Neuronal stem cell (in vitro differentiated cells): ENCODE data around the gene HERC6. TPM values are rescaled to one million over a fixed set of nuclear protein-coding genes. Genes with fewer than 3 reads are reported as not detected.

ENCODE experiments used
- DNase-seq: peaks from one replicate; pipeline ENCODE4 v3.0.0-alpha.2; 2013; ENCODE audit warnings: low spot score
- H2AFZ ChIP-seq: one replicate; pipeline ENCODE4 v1.6.1; 2013; ENCODE audit warnings: mild to moderate bottlenecking, low read length, inconsistent platforms
- H2AK5ac ChIP-seq: 2 replicates; pipeline ENCODE4 v1.6.1; 2013; ENCODE audit warnings: low read depth, mild to moderate bottlenecking, inconsistent platforms, low read length, moderate library complexity, mixed read lengths
- H2BK120ac ChIP-seq: 2 replicates; pipeline ENCODE4 v1.6.1; 2013; ENCODE audit warnings: low read depth, mild to moderate bottlenecking, inconsistent platforms, low read length, moderate library complexity, mixed read lengths
- H2BK12ac ChIP-seq: one replicate; pipeline ENCODE4 v1.6.1; 2013; ENCODE audit warnings: low read length, inconsistent platforms
- H2BK15ac ChIP-seq: 2 replicates; pipeline ENCODE4 v1.6.1; 2013; ENCODE audit warnings: mild to moderate bottlenecking, low read length, inconsistent platforms, mixed read lengths
- H2BK5ac ChIP-seq: one replicate; pipeline ENCODE4 v1.6.1; 2013; ENCODE audit warnings: inconsistent platforms, mild to moderate bottlenecking, low read length, moderate library complexity
- H3K14ac ChIP-seq: one replicate; pipeline ENCODE4 v1.6.1; 2013; ENCODE audit warnings: low read length, inconsistent platforms
- H3K18ac ChIP-seq: 2 replicates; pipeline ENCODE4 v1.6.1; 2013; ENCODE audit warnings: low read length, inconsistent platforms
- H3K23ac ChIP-seq: 2 replicates; pipeline ENCODE4 v1.6.1; 2013; ENCODE audit warnings: low read depth, mild to moderate bottlenecking, mixed read lengths, low read length, inconsistent platforms; ENCODE audit not compliant: poor library complexity
- H3K27ac ChIP-seq: replicated peaks from 3 replicates; pipeline ENCODE4 v1.5.1; 2013; ENCODE audit warnings: low read length, inconsistent platforms
- H3K27me3 ChIP-seq, 3 experiments: 2 replicates each; pipeline ENCODE4 v1.6.1; 2013; ENCODE audit warnings: low read length in 3 of 3, mild to moderate bottlenecking in 2 of 3, inconsistent platforms in 1 of 3, low read depth in 1 of 3, mixed read lengths in 1 of 3, moderate library complexity in 1 of 3; ENCODE audit not compliant: control insufficient read depth in 3 of 3, insufficient read depth in 3 of 3
- H3K36me3 ChIP-seq, 2 donors: replicated peaks in 1 of 2; 2 replicates each; pipeline ENCODE4 v1.6.1; 2013; ENCODE audit warnings: low read length in 2 of 2; ENCODE audit not compliant: control insufficient read depth in 2 of 2, insufficient read depth in 2 of 2
- H3K4ac ChIP-seq: 2 replicates; pipeline ENCODE4 v1.6.1; 2013; ENCODE audit warnings: inconsistent platforms, mild to moderate bottlenecking, low read length, moderate library complexity
- H3K4me1 ChIP-seq, 2 donors: 1 replicate in 1 of 2; 2 replicates in 1 of 2; pipeline ENCODE4 v1.6.1; 2013; ENCODE audit warnings: low read length in 2 of 2, low read depth in 1 of 2; ENCODE audit not compliant: control insufficient read depth in 2 of 2, insufficient read depth in 1 of 2
- H3K4me2 ChIP-seq: one replicate; pipeline ENCODE4 v1.6.1; 2013; ENCODE audit warnings: mild to moderate bottlenecking, low read length, inconsistent platforms; ENCODE audit not compliant: insufficient read depth, poor library complexity, severe bottlenecking
- H3K4me3 ChIP-seq, 2 donors: 2 replicates each; pipeline ENCODE4 v1.5.1; 2013; ENCODE audit warnings: low read length in 2 of 2, mild to moderate bottlenecking in 2 of 2, inconsistent platforms in 1 of 2, moderate library complexity in 1 of 2
- H3K79me1 ChIP-seq: one replicate; pipeline ENCODE4 v1.6.1; 2013; ENCODE audit warnings: low read depth, mild to moderate bottlenecking, inconsistent platforms, low read length, moderate library complexity
- H3K9ac ChIP-seq: one replicate; pipeline ENCODE4 v1.6.1; 2013; ENCODE audit warnings: mild to moderate bottlenecking, low read depth, low read length, inconsistent platforms; ENCODE audit not compliant: poor library complexity
- H3K9me3 ChIP-seq, 2 donors: replicated peaks in 1 of 2; 2 replicates each; pipeline versions ENCODE3 to v1.6.1; 2013; ENCODE audit warnings: low read length in 2 of 2, mild to moderate bottlenecking in 2 of 2, inconsistent platforms in 1 of 2, low read depth in 1 of 2, mixed read lengths in 1 of 2, moderate library complexity in 1 of 2; ENCODE audit not compliant: control insufficient read depth in 2 of 2, insufficient read depth in 1 of 2
- H4K8ac ChIP-seq: one replicate; pipeline ENCODE4 v1.6.1; 2013; ENCODE audit warnings: low read depth, mild to moderate bottlenecking, inconsistent platforms, low read length, moderate library complexity
- H4K91ac ChIP-seq: one replicate; pipeline ENCODE4 v1.6.1; 2013; ENCODE audit warnings: low read length, low read depth, mild to moderate bottlenecking, inconsistent platforms; ENCODE audit not compliant: poor library complexity
- WGBS, 2 donors: extraction: QIAGEN DNeasy Blood & Tissue Kit; methylation state at CpG; one replicate each; pipeline ENCODE4 v1.1.7; 2013; ENCODE audit warnings: missing lambda C conversion rate in 2 of 2, mixed read lengths in 1 of 2; ENCODE audit not compliant: insufficient read length in 2 of 2, insufficient replicate concordance in 1 of 2; ENCODE audit errors: extremely low coverage in 2 of 2; 5-methylcytosine and 5-hydroxymethylcytosine counted together
- polyA plus RNA-seq, 2 experiments: library from polyadenylated mRNA; stranded (reverse); fragments of 200-250 nt; gene quantifications; one replicate each; pipeline ENCODE4 v1.2.3, GENCODE V29; 2013

The HERC6 gene
- 0.11 TPM for polyA plus RNA-seq (2013, experiment 1 of 2)
- 0.12 TPM for polyA plus RNA-seq (2013, experiment 2 of 2)

DNA sequence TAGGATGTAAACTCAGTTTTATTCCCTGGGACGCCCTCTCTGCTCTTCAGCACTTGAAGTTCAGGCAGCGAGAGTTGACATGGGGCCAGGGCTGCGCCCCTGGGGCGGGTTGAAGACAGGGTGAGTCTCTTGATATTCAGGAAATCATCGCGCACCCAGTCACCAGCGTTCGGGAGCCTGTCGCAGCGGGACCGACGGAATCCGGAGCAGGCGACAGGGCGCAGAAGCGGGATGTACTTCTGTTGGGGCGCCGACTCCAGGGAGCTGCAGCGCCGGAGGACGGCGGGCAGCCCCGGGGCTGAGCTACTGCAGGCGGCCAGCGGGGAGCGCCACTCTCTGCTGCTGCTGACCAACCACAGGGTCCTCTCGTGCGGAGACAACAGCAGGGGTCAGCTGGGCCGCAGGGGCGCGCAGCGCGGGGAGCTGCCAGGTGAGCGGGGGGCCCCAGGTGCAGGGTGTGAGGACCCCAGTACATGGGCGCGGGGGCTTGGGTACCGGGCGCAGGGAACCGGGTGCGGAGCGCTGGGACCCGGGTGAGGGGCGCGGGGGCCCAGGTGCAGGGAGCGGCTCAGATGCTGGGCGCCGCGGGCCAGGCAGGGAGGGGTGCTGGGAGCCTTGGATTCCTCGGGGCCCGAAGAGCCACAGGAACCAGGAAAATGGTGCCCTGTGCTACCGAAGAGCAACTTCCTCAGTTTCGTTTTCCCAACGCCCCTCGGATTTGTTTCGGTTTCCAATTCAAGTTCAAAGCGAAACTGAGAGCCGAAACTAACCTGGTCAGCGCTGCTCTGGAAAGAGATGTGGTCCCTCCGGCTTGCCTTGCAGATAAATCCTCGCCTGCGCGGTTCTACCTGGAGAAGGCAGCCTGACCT lies at the start of gene HERC6:
HERC6 (plus strand) TSS at position 162 of the 869 bp plus-strand sequence; CDS start at position 232, 70 bp downstream.
- Histone ChIP-seq H3K79me1 (no peaks in the 10 kb centered on the region), H2AK5ac (no peak within 1 kb of the TSS), H2AFZ (peak within 1 kb of the TSS; percentile 99), H3K36me3 (no peaks in the 10 kb centered on the region), H4K91ac (no peak within 1 kb of the TSS), H2BK5ac (no peak within 1 kb of the TSS), H2BK15ac (no peak within 1 kb of the TSS), H3K27ac (no peak within 1 kb of the TSS), H3K9ac (no peak within 1 kb of the TSS), H3K9me3 (no peaks in the 10 kb centered on the region), H3K4ac (no peak within 1 kb of the TSS), H3K4me3 (peak within 1 kb of the TSS; percentile 56 to 82), H3K4me2 (peak within 1 kb of the TSS; percentile 85), H3K27me3 (peaks cover 0 to 26% (median 11%) of the 10 kb centered on the region in 3 experiments), H4K8ac (no peak within 1 kb of the TSS), H3K4me1 (no peaks in the 10 kb centered on the region), H2BK12ac (peak within 1 kb of the TSS; percentile 10), H3K18ac (peak within 1 kb of the TSS; percentile 25), H2BK120ac (no peak within 1 kb of the TSS), H3K14ac (no peak within 1 kb of the TSS), H3K23ac (no peak within 1 kb of the TSS)
- no CpG with 5 or more reads among the region's 62 CpGs for WGBS, 2 donors
- peak; percentile 29 for DNase-seq

DNA sequence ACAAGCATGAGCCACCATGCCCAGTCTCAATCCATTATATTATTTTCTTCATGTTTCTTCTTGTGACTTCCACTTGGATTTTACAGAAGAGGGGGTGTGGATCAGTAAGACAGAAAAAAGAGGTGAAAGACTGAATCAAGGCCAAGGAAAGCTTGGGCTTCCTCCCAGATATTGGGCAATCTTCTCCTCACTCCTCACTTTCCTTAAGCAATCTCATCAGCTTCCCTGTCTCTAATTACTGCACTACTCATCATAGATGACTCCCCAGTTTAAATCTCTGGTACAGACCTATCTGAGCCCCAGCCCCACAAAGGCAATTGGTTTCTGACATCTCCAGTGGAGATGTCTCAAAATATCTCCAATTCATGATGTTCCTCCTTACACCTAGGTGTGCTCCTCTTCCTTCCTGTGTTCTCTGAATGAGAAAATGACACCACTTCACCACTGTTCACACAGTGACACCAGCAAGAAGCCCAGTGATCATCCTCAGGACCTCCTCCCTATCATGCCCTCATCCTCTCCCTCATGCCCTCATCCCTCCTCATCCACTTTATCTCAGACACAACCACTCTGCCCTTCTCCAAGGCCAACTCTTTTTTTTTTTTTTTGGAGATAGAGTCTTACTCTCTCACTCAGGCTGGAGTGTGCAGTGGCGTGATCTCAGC lies 44.8 kb upstream of the HERC6 start:
- H3K23ac ChIP-seq: no peak overlapping the region
- no peak overlapping the region for H3K4ac ChIP-seq
- no peaks in the 10 kb centered on the region for H3K9me3 ChIP-seq
- no peak overlapping the region for H3K27ac ChIP-seq
- H3K4me2 ChIP-seq: no peak overlapping the region
- no peaks in the 10 kb centered on the region for H3K27me3 ChIP-seq
- no peak overlapping the region for H2AFZ ChIP-seq
- H3K79me1 ChIP-seq: no peaks in the 10 kb centered on the region
- H4K91ac ChIP-seq: no peak overlapping the region
- no peak overlapping the region for H3K18ac ChIP-seq
- H2BK12ac ChIP-seq: no peak overlapping the region
- H2BK120ac ChIP-seq: no peak overlapping the region
- H3K9ac ChIP-seq: no peak overlapping the region
- no peak overlapping the region for H3K4me3 ChIP-seq
- DNase-seq: no peak
- H4K8ac ChIP-seq: no peak overlapping the region
- no peak overlapping the region for H3K14ac ChIP-seq
- peaks cover 0 to 2% of the 10 kb centered on the region in 2 donors for H3K4me1 ChIP-seq
- H2BK15ac ChIP-seq: no peak overlapping the region
- no peaks in the 10 kb centered on the region for H3K36me3 ChIP-seq
- H2BK5ac ChIP-seq: no peak overlapping the region
- WGBS, 2 donors: no CpG with 5 or more reads among the region's 1 CpG
- no peak overlapping the region for H2AK5ac ChIP-seq

DNA sequence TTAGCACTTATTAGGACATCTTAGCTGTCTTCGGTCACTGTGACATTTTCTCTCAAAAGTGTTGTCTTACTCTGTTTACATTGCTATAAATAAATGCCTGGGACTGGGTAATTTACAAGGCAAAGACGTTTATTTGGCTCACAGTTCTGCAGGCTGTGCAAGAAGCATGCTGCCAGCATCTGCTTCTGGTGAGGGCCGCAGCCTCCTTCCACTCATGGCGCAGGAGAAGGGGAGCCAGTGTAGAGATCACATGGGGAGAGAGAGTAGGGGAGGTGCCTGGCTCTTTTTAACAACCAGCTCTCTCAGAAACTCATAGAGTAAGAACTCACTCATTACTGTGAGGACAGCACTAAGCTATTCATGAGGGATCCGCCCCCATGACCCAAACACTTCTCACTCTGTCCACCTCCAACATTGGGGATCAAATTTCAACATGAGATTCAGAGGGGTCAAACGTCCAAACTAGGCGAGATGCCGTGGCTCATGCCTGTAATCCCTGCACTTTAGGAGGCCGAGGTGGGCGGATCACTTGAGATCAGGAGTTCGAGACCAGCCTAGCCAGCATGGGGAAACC lies 43.5 kb upstream of the HERC6 start:
- WGBS, 2 donors: no CpG with 5 or more reads among the region's 11 CpGs

More for the DNA sequence above, 43.5 kb upstream of the HERC6 start:
- H4K91ac ChIP-seq: no peak overlapping the region
- no peak overlapping the region for H3K4ac ChIP-seq
- no peak overlapping the region for H2BK15ac ChIP-seq
- no peak overlapping the region for H2BK120ac ChIP-seq
- H3K14ac ChIP-seq: no peak overlapping the region
- H3K4me1 ChIP-seq: peaks cover 0 to 2% of the 10 kb centered on the region in 2 donors
- H2BK12ac ChIP-seq: no peak overlapping the region
- no peak overlapping the region for H3K4me2 ChIP-seq
- no peak overlapping the region for H3K4me3 ChIP-seq
- no peak overlapping the region for H2AK5ac ChIP-seq
- no peak overlapping the region for H3K27ac ChIP-seq
- no peak overlapping the region for H3K23ac ChIP-seq
- H2AFZ ChIP-seq: peak overlapping the region; percentile 63
- no peak overlapping the region for H3K9ac ChIP-seq
- no peaks in the 10 kb centered on the region for H3K36me3 ChIP-seq
- DNase-seq: no peak
- no peak overlapping the region for H3K18ac ChIP-seq
- no peaks in the 10 kb centered on the region for H3K9me3 ChIP-seq
- H4K8ac ChIP-seq: no peak overlapping the region
- H3K27me3 ChIP-seq: no peaks in the 10 kb centered on the region
- H2BK5ac ChIP-seq: no peak overlapping the region
- no peaks in the 10 kb centered on the region for H3K79me1 ChIP-seq
